Measurements from ENCODE around the gene PRPF8.

DNA sequence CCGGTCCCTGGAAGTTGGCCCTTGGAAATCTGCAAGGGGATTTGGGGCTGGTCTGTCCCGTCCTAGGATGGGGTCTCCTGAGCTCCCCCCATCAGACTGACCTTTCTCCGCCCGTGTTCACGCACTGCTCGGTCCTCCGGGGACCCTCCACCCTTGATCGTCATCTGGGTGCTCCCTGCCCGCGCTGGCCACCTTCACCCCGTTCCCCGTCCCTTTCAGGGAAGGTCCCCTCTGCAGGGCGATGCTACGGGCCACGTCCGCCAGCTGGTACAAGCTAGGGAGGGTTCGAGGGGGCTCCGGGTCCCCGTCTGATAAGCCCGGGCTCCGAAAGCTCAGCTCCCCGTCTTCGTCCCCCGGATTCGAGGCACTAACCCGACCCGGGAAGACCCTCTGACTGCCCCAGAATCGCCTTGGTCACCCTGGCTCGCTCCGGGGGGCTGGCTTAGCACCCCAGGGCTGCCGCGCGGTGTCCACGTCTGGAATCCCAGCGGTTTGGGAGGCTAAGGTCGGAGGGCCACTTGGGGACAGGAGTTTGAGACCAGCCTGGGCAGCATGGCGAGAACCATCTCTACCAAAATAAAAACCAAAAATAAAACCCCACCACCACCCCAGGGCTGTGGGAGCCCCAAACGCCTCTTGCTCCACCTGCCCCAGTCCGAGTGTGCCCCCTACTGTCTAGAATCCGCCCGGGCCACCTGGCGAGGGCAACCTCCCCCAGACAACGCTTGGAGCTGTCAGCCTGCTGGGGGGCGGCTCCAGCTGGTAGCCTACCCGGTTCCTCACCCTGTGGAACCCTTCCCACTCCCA lies 55.0 kb downstream of the PRPF8 start:
- TF ChIP-seq POLR2A (IDR thresholded peaks at IDR 0.05; ENCODE audit: low read length) (no peak), GATA1 (IDR thresholded peaks at IDR 0.05; ENCODE audit: low read depth, low read length) (no peak)
